HPDE6-E6E7 (cell line): ENCODE measurements around the gene MS4A18.
A peak's percentile ranks its signal among the peaks of the same experiment; 100 is the strongest.

ENCODE experiments used
- DNase-seq: peaks from one replicate; pipeline ENCODE4 v3.0.0; 2011; ENCODE audit warnings: missing footprints; ENCODE audit errors: extremely low spot score

MS4A18 gene

GRCh38 chr11:60766547-60766946, 42.0 kb downstream of the MS4A18 start:
- DNase-seq, result no peak

- no peak for DNase-seq
Measured at GRCh38 chr11:60767388-60767811, 42.9 kb downstream of the MS4A18 start.

- DNase-seq, result no peak
Measured at GRCh38 chr11:60768202-60768601, 43.7 kb downstream of the MS4A18 start.

GRCh38 chr11:60769273-60769672, 44.8 kb downstream of the MS4A18 start:
- peak; percentile 43 for DNase-seq

GRCh38 chr11:60769811-60770210, 45.3 kb downstream of the MS4A18 start:
- no peak for DNase-seq

- no peak for DNase-seq
Measured at GRCh38 chr11:60771146-60771545, 46.6 kb downstream of the MS4A18 start.

- DNase-seq, result no peak
Measured at GRCh38 chr11:60771879-60772525, 47.5 kb downstream of the MS4A18 start.

- DNase-seq, result no peak
Measured at GRCh38 chr11:60772666-60773065, 48.1 kb downstream of the MS4A18 start.

- no peak for DNase-seq
Measured at GRCh38 chr11:60774726-60775125, 50.2 kb downstream of the MS4A18 start.

- DNase-seq, result peak; percentile 66
Measured at GRCh38 chr11:60775420-60775961, 51.0 kb downstream of the MS4A18 start.

- no peak for DNase-seq
Measured at GRCh38 chr11:60776167-60776566, 51.6 kb downstream of the MS4A18 start.

- no peak for DNase-seq
Measured at GRCh38 chr11:60777106-60777505, 52.6 kb downstream of the MS4A18 start.

- peak; percentile 31 for DNase-seq
Measured at GRCh38 chr11:60777572-60777971, 53.1 kb downstream of the MS4A18 start.

- DNase-seq, result no peak
Measured at GRCh38 chr11:60780065-60780464, 55.5 kb downstream of the MS4A18 start.

- DNase-seq, result no peak
Measured at GRCh38 chr11:60780774-60781173, 56.3 kb downstream of the MS4A18 start.

GRCh38 chr11:60781286-60781980, 56.9 kb downstream of the MS4A18 start:
- no peak for DNase-seq

GRCh38 chr11:60781981-60782316, 57.4 kb downstream of the MS4A18 start:
- DNase-seq, result no peak

GRCh38 chr11:60782393-60783140, 58.0 kb downstream of the MS4A18 start:
- no peak for DNase-seq

- no peak for DNase-seq
Measured at GRCh38 chr11:60783141-60783484, 58.6 kb downstream of the MS4A18 start.

- DNase-seq, result no peak
Measured at GRCh38 chr11:60783911-60784310, 59.4 kb downstream of the MS4A18 start.

- DNase-seq, result no peak
Measured at GRCh38 chr11:60785136-60785535, 60.6 kb downstream of the MS4A18 start, which contains the start of gene MS4A10. Gene MS4A10 (plus strand): TSS chr11:60785333. CDS start chr11:60790336, 5,003 bp downstream.

GRCh38 chr11:60785806-60786361, 61.4 kb downstream of the MS4A18 start:
- no peak for DNase-seq
